ENCODE data around the gene CD33.

DNA sequence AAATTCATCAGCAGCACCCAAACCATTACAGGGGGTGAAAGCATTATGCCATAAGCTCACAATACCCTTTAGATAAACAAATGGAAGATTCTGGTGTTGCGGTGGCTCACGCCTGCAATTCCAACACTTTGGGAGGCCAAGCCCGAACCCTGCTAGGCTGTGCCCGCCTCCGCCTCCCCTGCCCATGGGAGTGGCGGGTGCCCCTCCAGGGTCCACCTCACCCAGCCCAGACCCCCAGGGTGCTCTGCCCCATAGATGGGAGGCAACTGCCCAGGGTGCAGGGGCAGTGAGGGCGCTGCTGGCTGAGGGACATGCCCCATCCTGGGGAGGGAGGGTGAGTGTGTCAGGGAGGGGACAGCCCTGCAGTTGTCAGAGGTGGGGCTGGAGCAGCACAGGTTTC is 16.0 kb downstream of the CD33 start:
- TF ChIP-seq, protein P1, sequence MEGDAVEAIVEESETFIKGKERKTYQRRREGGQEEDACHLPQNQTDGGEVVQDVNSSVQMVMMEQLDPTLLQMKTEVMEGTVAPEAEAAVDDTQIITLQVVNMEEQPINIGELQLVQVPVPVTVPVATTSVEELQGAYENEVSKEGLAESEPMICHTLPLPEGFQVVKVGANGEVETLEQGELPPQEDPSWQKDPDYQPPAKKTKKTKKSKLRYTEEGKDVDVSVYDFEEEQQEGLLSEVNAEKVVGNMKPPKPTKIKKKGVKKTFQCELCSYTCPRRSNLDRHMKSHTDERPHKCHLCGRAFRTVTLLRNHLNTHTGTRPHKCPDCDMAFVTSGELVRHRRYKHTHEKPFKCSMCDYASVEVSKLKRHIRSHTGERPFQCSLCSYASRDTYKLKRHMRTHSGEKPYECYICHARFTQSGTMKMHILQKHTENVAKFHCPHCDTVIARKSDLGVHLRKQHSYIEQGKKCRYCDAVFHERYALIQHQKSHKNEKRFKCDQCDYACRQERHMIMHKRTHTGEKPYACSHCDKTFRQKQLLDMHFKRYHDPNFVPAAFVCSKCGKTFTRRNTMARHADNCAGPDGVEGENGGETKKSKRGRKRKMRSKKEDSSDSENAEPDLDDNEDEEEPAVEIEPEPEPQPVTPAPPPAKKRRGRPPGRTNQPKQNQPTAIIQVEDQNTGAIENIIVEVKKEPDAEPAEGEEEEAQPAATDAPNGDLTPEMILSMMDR (IDR thresholded peaks at IDR 0.05) = no peak
- no peak for TF ChIP-seq EP300 (IDR thresholded peaks at IDR 0.05)
